Mesenchymal stem cell (in vitro differentiated cells and primary cell): Measurements from ENCODE around the gene ADAM33.

Source experiments
- DNase-seq: peaks from one replicate; pipeline ENCODE4 v3.0.0-alpha.2; 2013
- H2AFZ ChIP-seq: one replicate; pipeline ENCODE4 v1.6.1; 2013; ENCODE audit warnings: low read depth, mild to moderate bottlenecking, control low read depth, inconsistent platforms, low read length, moderate library complexity
- H2AK5ac ChIP-seq: 2 replicates; pipeline ENCODE4 v1.6.1; 2013; ENCODE audit warnings: low read length, moderate library complexity, mild to moderate bottlenecking, inconsistent platforms; ENCODE audit not compliant: severe bottlenecking
- H2BK120ac ChIP-seq: one replicate; pipeline ENCODE4 v1.6.1; 2013; ENCODE audit warnings: low read depth, mild to moderate bottlenecking, inconsistent platforms, low read length, moderate library complexity
- H2BK12ac ChIP-seq, 2 experiments: one replicate each; pipeline ENCODE4 v1.6.1; 2013; ENCODE audit warnings: inconsistent platforms in 2 of 2, low read length in 2 of 2, mild to moderate bottlenecking in 2 of 2, moderate library complexity in 2 of 2, control low read depth in 1 of 2
- H2BK15ac ChIP-seq: one replicate; pipeline ENCODE4 v1.6.1; 2013; ENCODE audit warnings: mild to moderate bottlenecking, low read depth, inconsistent platforms; ENCODE audit not compliant: poor library complexity, severe bottlenecking
- H2BK5ac ChIP-seq: 2 replicates; pipeline ENCODE4 v1.6.1; 2013; ENCODE audit warnings: low read depth, mild to moderate bottlenecking, low read length, control low read depth, inconsistent platforms; ENCODE audit not compliant: poor library complexity, severe bottlenecking
- H3K14ac ChIP-seq, 2 experiments: one replicate each; pipeline ENCODE4 v1.6.1; 2013; ENCODE audit warnings: inconsistent platforms in 2 of 2, low read length in 2 of 2, control low read depth in 1 of 2, mild to moderate bottlenecking in 1 of 2, moderate library complexity in 1 of 2
- H3K18ac ChIP-seq, 2 experiments: one replicate each; pipeline ENCODE4 v1.6.1; 2013; ENCODE audit warnings: inconsistent platforms in 2 of 2, low read length in 2 of 2, control low read depth in 1 of 2, low read depth in 1 of 2, mild to moderate bottlenecking in 1 of 2
- H3K23ac ChIP-seq, 2 experiments: one replicate each; pipeline ENCODE4 v1.6.1; 2013; ENCODE audit warnings: inconsistent platforms in 2 of 2, low read length in 2 of 2, mild to moderate bottlenecking in 2 of 2, moderate library complexity in 2 of 2, control low read depth in 1 of 2
- H3K27ac ChIP-seq: 2 replicates; pipeline ENCODE4 v1.5.1; 2013; ENCODE audit warnings: mild to moderate bottlenecking, moderate library complexity, low read length, control low read depth, inconsistent platforms; ENCODE audit not compliant: poor library complexity, severe bottlenecking
- H3K27me3 ChIP-seq, 2 experiments: 2 replicates each; pipeline versions ENCODE4 v1.6.1 to v1.7.0; 2013; ENCODE audit warnings: low read length in 2 of 2, mild to moderate bottlenecking in 2 of 2, moderate library complexity in 2 of 2, control low read depth in 1 of 2, inconsistent platforms in 1 of 2; ENCODE audit not compliant: control insufficient read depth in 1 of 2, insufficient read depth in 1 of 2
- H3K36me3 ChIP-seq, 2 experiments: 2 replicates each; pipeline versions ENCODE4 v1.6.1 to v1.7.0; 2013; ENCODE audit warnings: low read length in 2 of 2, control low read depth in 1 of 2, inconsistent platforms in 1 of 2, low read depth in 1 of 2, mild to moderate bottlenecking in 1 of 2; ENCODE audit not compliant: insufficient read depth in 2 of 2, control insufficient read depth in 1 of 2
- H3K4ac ChIP-seq, 2 experiments: one replicate each; pipeline ENCODE4 v1.6.1; 2013; ENCODE audit warnings: inconsistent platforms in 2 of 2, low read length in 2 of 2, mild to moderate bottlenecking in 2 of 2, moderate library complexity in 2 of 2, control low read depth in 1 of 2, low read depth in 1 of 2
- H3K4me1 ChIP-seq: 2 replicates; pipeline ENCODE4 v1.6.1; 2013; ENCODE audit warnings: low read depth, low read length, control low read depth; ENCODE audit not compliant: control insufficient read depth, insufficient read depth
- H3K4me2 ChIP-seq: 2 replicates; pipeline ENCODE4 v1.6.1; 2013; ENCODE audit warnings: low read length, mild to moderate bottlenecking, inconsistent platforms; ENCODE audit not compliant: poor library complexity, severe bottlenecking
- H3K4me3 ChIP-seq, 2 experiments: 2 replicates each; pipeline versions ENCODE4 v1.5.1 to v1.7.0; 2013; ENCODE audit warnings: low read length in 2 of 2, mild to moderate bottlenecking in 2 of 2, control low read depth in 1 of 2, low read depth in 1 of 2; ENCODE audit not compliant: insufficient read depth in 1 of 2
- H3K79me1 ChIP-seq: replicated peaks from 2 replicates; pipeline ENCODE4 v1.6.1; 2013; ENCODE audit warnings: mild to moderate bottlenecking, control low read depth, low read length, inconsistent platforms; ENCODE audit not compliant: poor library complexity, severe bottlenecking
- H3K9ac ChIP-seq: 2 replicates; pipeline ENCODE4 v1.7.0; 2013; ENCODE audit warnings: mild to moderate bottlenecking, low read length, moderate library complexity
- H3K9me3 ChIP-seq: 2 replicates; pipeline ENCODE4 v1.7.0; 2013; ENCODE audit warnings: mild to moderate bottlenecking, low read length; ENCODE audit not compliant: control insufficient read depth
- H4K8ac ChIP-seq: one replicate; pipeline ENCODE4 v1.6.1; 2013; ENCODE audit warnings: inconsistent platforms, mild to moderate bottlenecking, low read length, moderate library complexity
- H4K91ac ChIP-seq: one replicate; pipeline ENCODE4 v1.6.1; 2013; ENCODE audit warnings: mild to moderate bottlenecking, low read length, inconsistent platforms
- WGBS: methylation state at CpG from one replicate; pipeline ENCODE4 v1.1.7; 2013; ENCODE audit warnings: mixed read lengths; 5-methylcytosine and 5-hydroxymethylcytosine counted together

Gene ADAM33

GRCh38 chr20:3678198-3678597, 3.6 kb downstream of the ADAM33 start:
- Histone ChIP-seq H3K79me1 (peaks cover 3% of the 10 kb centered on the region), H4K91ac (no peak overlapping the region), H3K36me3 (peaks cover 20 to 44% of the 10 kb centered on the region in 2 experiments), H3K4me2 (no peak overlapping the region), H2BK120ac (no peak overlapping the region), H3K18ac (no peak overlapping the region), H2AK5ac (peak overlapping the region; percentile 38), H3K9me3 (no peaks in the 10 kb centered on the region), H3K23ac (no peak overlapping the region), H4K8ac (no peak overlapping the region), H3K14ac (no peak overlapping the region), H3K4ac (no peak overlapping the region), H3K4me1 (peaks cover 47% of the 10 kb centered on the region), H2AFZ (no peak overlapping the region), H2BK12ac (no peak overlapping the region), H3K27me3 (no peaks in the 10 kb centered on the region), H2BK15ac (no peak overlapping the region), H3K27ac (no peak overlapping the region), H3K4me3 (no peak overlapping the region), H2BK5ac (no peak overlapping the region), H3K9ac (peak overlapping the region; percentile 87)
- no peak for DNase-seq
- WGBS, result 88% methylated on average over 2 of the region's 2 CpGs

DNA sequence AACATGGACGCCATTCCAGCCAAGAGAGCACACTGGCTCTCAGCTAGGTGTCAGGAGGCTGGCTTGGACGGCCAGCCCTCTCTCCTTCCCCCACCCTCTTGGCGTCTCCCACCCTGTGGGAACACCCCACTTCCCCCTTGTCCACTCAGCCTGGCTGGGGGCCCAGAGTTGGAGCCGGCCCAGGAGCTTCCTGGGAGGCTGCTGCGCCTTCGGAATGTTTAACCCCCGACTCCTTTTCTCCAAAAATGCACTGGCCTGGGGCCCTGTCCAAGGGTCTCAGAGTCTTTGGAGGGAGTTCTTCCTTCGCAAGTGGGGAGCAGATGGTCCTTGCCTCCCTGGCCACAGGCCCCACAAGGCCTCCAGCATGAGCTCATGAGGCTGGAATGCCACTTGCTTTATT, 4.1 kb downstream of the ADAM33 start:
- H3K4me2 ChIP-seq, result no peak overlapping the region
- H3K27ac ChIP-seq, result no peak overlapping the region
- no peak overlapping the region for H2BK120ac ChIP-seq
- peaks cover 3% of the 10 kb centered on the region for H3K79me1 ChIP-seq
- H4K8ac ChIP-seq, result no peak overlapping the region
- no peaks in the 10 kb centered on the region for H3K27me3 ChIP-seq
- H2AK5ac ChIP-seq, result no peak overlapping the region
- H3K14ac ChIP-seq, result no peak overlapping the region
- H3K36me3 ChIP-seq, result peaks cover 24 to 48% of the 10 kb centered on the region in 2 experiments
- H3K23ac ChIP-seq, result no peak overlapping the region
- no peak overlapping the region for H2BK12ac ChIP-seq
- 71% methylated on average over 8 of the region's 8 CpGs for WGBS
- H3K4ac ChIP-seq, result no peak overlapping the region
- no peak overlapping the region for H4K91ac ChIP-seq
- H3K4me3 ChIP-seq, result peak overlapping the region in 1 of 2 experiments; percentile 18
- no peak overlapping the region for H2AFZ ChIP-seq
- H3K9me3 ChIP-seq, result no peaks in the 10 kb centered on the region
- H2BK5ac ChIP-seq, result peak overlapping the region; percentile 4
- DNase-seq, result no peak
- H3K4me1 ChIP-seq, result peaks cover 47% of the 10 kb centered on the region
- H3K9ac ChIP-seq, result peak overlapping the region; percentile 87
- no peak overlapping the region for H3K18ac ChIP-seq
- no peak overlapping the region for H2BK15ac ChIP-seq

- no peak overlapping the region for H3K27ac ChIP-seq
- H3K9me3 ChIP-seq, result no peaks in the 10 kb centered on the region
- no peak overlapping the region for H3K18ac ChIP-seq
Measured at GRCh38 chr20:3674995-3675900, 6.6 kb downstream of the ADAM33 start.

DNA sequence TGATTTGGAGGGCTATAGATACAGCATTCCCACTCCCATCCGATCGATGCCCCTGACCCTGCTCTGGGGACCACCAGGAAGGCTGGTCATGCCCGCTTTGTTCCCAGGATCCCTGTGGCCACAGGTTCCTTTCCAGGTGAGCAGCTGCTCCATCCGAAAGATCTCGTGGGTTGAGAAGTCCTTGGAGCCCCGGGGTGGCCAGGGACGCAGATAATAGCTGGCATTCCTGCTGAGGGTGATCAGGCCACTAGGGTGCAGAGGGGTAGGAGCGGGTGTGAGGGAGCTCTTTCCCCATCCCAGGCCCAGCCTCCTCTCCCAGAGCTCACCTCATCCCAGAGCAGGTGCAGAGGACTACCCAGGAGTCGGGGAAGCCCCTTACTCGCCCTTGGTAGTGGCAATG, 7.4 kb downstream of the ADAM33 start:
- H3K79me1 ChIP-seq, result no peaks in the 10 kb centered on the region
- DNase-seq, result no peak
- no peak overlapping the region for H2BK12ac ChIP-seq
- no peak overlapping the region for H2AFZ ChIP-seq
- no peak overlapping the region for H3K4me3 ChIP-seq
- H3K4me1 ChIP-seq, result peaks cover 32% of the 10 kb centered on the region
- 82% methylated on average over 8 of the region's 10 CpGs for WGBS
- H2AK5ac ChIP-seq, result no peak overlapping the region
- no peak overlapping the region for H2BK5ac ChIP-seq
- H3K23ac ChIP-seq, result no peak overlapping the region
- H4K91ac ChIP-seq, result no peak overlapping the region
- H3K4ac ChIP-seq, result no peak overlapping the region
- H3K9ac ChIP-seq, result no peak overlapping the region
- H2BK120ac ChIP-seq, result no peak overlapping the region
- no peak overlapping the region for H3K14ac ChIP-seq
- H3K9me3 ChIP-seq, result no peaks in the 10 kb centered on the region
- peaks cover 47 to 78% of the 10 kb centered on the region in 2 experiments for H3K36me3 ChIP-seq
- H4K8ac ChIP-seq, result no peak overlapping the region
- no peak overlapping the region for H3K18ac ChIP-seq
- no peak overlapping the region for H3K4me2 ChIP-seq
- H3K27me3 ChIP-seq, result peaks cover 0 to 10% of the 10 kb centered on the region in 2 experiments
- no peak overlapping the region for H2BK15ac ChIP-seq
- H3K27ac ChIP-seq, result no peak overlapping the region

More at GRCh38 chr20:3674995-3675900, 6.6 kb downstream of the ADAM33 start:
- no peak overlapping the region for H3K4me2 ChIP-seq
- H2AK5ac ChIP-seq, result no peak overlapping the region
- H3K27me3 ChIP-seq, result peaks cover 0 to 10% of the 10 kb centered on the region in 2 experiments
- no peak overlapping the region for H3K4me3 ChIP-seq
- H4K91ac ChIP-seq, result no peak overlapping the region
- H2BK120ac ChIP-seq, result no peak overlapping the region
- no peak overlapping the region for H2BK5ac ChIP-seq
- H3K36me3 ChIP-seq, result peaks cover 47 to 71% of the 10 kb centered on the region in 2 experiments
- 76% methylated on average over 11 of the region's 13 CpGs for WGBS
- no peak for DNase-seq
- no peak overlapping the region for H3K9ac ChIP-seq
- H3K79me1 ChIP-seq, result no peaks in the 10 kb centered on the region
- H3K4ac ChIP-seq, result no peak overlapping the region
- no peak overlapping the region for H2BK12ac ChIP-seq
- no peak overlapping the region for H2AFZ ChIP-seq
- H4K8ac ChIP-seq, result no peak overlapping the region
- H3K23ac ChIP-seq, result no peak overlapping the region
- H3K14ac ChIP-seq, result no peak overlapping the region
- no peak overlapping the region for H2BK15ac ChIP-seq
- H3K4me1 ChIP-seq, result peaks cover 39% of the 10 kb centered on the region
